Effector memory CD4-positive, alpha-beta T cell (primary cell): ENCODE measurements around the gene XRCC2.

Experiments
- DNase-seq, 3 donors: peaks; one replicate each; pipeline ENCODE4 v3.0.0-alpha.2; 2020
- H3K27ac ChIP-seq: 2 replicates; pipeline ENCODE4 v1.7.0; 2013; ENCODE audit warnings: mild to moderate bottlenecking, low read length, moderate library complexity; ENCODE audit not compliant: insufficient read depth, poor library complexity, severe bottlenecking
- H3K27me3 ChIP-seq: replicated peaks from 2 replicates; pipeline ENCODE4 v1.7.0; 2013; ENCODE audit warnings: mild to moderate bottlenecking, low read length; ENCODE audit not compliant: insufficient read depth, control insufficient read depth, poor library complexity, severe bottlenecking
- H3K36me3 ChIP-seq: 2 replicates; pipeline ENCODE4 v1.7.0; 2013; ENCODE audit warnings: mild to moderate bottlenecking, low read length, moderate library complexity; ENCODE audit not compliant: control insufficient read depth, insufficient read depth
- H3K4me1 ChIP-seq: 2 replicates; pipeline ENCODE4 v1.7.0; 2013; ENCODE audit warnings: low read length, mild to moderate bottlenecking; ENCODE audit not compliant: control insufficient read depth, insufficient read depth, poor library complexity, severe bottlenecking
- H3K4me3 ChIP-seq: 2 replicates; pipeline ENCODE4 v1.7.0; 2013; ENCODE audit warnings: low read length, low read depth, mild to moderate bottlenecking; ENCODE audit not compliant: insufficient read depth, poor library complexity, severe bottlenecking
- H3K9me3 ChIP-seq: 2 replicates; pipeline ENCODE4 v1.7.0; 2013; ENCODE audit warnings: mild to moderate bottlenecking, low read length, moderate library complexity; ENCODE audit not compliant: control insufficient read depth

XRCC2 gene

GRCh38 chr7:152619027-152619739, 56.8 kb downstream of the XRCC2 start:
- Histone ChIP-seq H3K27ac (no peak overlapping the region), H3K36me3 (no peaks in the 10 kb centered on the region), H3K27me3 (no peaks in the 10 kb centered on the region), H3K4me1 (no peaks in the 10 kb centered on the region), H3K9me3 (no peaks in the 10 kb centered on the region), H3K4me3 (no peak overlapping the region)
- no peak for DNase-seq

DNA sequence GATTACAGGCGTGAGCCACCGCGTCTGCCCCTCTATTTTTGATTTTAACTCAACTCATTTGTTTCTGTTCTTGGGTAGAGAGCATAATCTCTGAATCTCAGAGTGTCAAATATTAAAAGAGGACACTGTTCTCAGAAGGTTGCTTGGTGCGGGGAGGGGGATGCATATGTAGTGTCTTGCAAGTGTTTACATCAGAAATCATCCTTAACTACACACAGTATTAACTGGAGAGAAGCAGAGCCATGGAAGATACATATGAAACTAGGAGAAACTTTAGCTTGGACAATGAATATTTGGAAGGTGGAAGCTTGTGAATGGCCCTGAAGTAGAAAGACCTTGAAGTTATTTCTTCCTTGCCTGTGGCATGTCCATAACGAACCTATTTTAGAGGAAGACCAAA, 57.5 kb downstream of the XRCC2 start:
- Histone ChIP-seq H3K27ac (no peak overlapping the region), H3K9me3 (no peaks in the 10 kb centered on the region), H3K36me3 (no peaks in the 10 kb centered on the region), H3K27me3 (no peaks in the 10 kb centered on the region), H3K4me3 (no peak overlapping the region), H3K4me1 (no peaks in the 10 kb centered on the region)
- DNase-seq: no peak

DNA sequence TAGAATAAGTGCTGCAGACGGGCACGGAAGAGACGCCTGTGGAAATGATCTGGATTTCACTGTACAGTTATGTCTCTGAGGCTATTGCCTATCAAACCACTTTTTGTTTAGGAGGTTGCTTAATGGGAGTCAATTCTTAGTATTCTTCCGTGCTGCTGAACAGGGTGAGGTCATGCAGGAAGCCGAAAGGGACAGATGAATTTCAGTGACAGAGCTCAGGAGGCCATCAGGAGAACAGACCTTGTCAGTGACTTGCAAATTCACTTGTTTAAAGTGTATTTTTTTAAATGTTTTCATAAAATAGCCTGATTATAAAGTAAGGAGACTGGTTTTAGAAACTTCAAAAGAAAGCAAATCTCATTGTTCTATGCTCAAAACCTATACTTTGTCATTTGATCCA, 58.9 kb downstream of the XRCC2 start:
- no peak for DNase-seq
- no peaks in the 10 kb centered on the region for H3K36me3 ChIP-seq
- no peaks in the 10 kb centered on the region for H3K4me1 ChIP-seq
- H3K27me3 ChIP-seq: no peaks in the 10 kb centered on the region
- no peak overlapping the region for H3K4me3 ChIP-seq
- no peaks in the 10 kb centered on the region for H3K9me3 ChIP-seq
- H3K27ac ChIP-seq: no peak overlapping the region

DNA sequence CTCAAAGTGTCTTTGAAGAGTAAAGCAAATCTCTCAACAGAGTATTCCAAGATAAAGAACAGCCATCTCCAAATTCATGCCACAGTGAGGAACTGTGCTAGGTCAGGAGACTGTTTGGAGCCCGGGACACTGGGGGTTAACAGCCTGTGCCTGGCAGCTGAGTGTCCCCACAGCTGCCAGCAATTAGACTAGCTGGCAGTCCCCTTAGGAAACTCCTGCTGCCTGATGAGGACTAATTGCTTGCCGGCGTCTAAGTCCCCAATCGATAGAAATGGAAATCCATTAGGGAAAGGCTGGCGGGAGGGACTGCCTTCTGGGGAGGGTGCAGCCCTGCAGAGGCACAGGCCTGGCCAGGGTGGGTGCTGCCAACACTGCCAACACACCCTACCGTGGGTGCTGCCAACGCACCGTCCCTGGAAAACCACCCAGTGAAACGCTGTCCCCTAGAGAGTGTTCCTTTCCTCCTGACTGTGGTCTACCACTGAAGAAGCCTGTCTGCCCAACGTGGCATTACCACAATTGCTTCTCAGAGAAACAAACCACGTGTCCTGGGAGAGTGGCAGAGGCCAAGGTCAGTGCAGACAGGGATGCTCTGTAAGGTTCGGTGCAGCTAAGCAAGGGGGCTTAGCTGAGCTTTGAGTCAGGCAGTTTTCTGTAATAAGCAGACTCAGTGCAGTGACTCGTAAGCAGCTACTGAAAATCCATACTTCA, 60.8 kb downstream of the XRCC2 start:
- no peaks in the 10 kb centered on the region for H3K4me1 ChIP-seq
- no peak overlapping the region for H3K27ac ChIP-seq
- no peaks in the 10 kb centered on the region for H3K9me3 ChIP-seq
- H3K36me3 ChIP-seq: no peaks in the 10 kb centered on the region
- no peaks in the 10 kb centered on the region for H3K27me3 ChIP-seq
- DNase-seq: no peak
- no peak overlapping the region for H3K4me3 ChIP-seq

DNA sequence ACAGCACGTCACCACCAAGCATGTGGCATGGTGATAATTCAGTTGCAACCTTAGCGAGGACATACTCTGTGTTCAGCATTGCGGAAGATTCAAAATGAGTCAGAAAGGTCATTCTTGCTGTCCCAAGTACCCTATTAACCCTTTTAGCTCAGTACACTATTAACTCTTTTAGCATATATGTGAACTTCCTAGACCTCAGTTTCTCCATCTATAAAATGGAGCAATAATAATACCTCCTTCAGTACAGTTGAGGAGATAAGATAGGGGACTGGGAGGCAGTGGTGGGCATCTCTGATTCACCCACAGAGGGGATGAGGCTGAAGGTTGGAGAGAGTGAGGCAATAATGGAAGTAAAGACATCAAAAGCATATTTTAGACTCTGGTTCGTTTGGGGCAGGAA, 67.3 kb downstream of the XRCC2 start:
- DNase-seq: no peak
- no peaks in the 10 kb centered on the region for H3K36me3 ChIP-seq
- H3K27ac ChIP-seq: no peak overlapping the region
- H3K27me3 ChIP-seq: no peaks in the 10 kb centered on the region
- no peaks in the 10 kb centered on the region for H3K9me3 ChIP-seq
- H3K4me1 ChIP-seq: no peaks in the 10 kb centered on the region
- no peak overlapping the region for H3K4me3 ChIP-seq

DNA sequence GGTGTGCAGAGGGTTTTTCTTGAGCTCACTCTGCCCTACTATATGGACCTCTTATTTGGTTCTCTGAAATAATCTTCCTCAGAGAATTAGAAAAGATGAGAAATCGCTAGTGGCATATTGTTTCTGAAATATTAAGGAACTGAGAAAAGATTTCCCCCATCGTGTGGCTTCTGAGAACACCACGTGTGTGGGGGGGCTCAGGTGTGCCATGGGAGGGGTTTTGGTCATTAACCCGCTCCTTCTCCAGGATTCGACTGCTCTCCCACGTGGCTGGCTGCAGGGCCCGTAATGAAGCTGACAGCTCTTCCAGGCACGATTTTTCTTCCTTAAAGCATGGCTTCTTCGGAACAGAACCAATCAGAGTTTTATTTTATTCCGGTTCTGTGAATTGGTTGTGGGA, 67.7 kb downstream of the XRCC2 start:
- DNase-seq: no peak
- no peaks in the 10 kb centered on the region for H3K4me1 ChIP-seq
- no peak overlapping the region for H3K27ac ChIP-seq
- no peak overlapping the region for H3K4me3 ChIP-seq
- no peaks in the 10 kb centered on the region for H3K9me3 ChIP-seq
- H3K36me3 ChIP-seq: no peaks in the 10 kb centered on the region
- H3K27me3 ChIP-seq: no peaks in the 10 kb centered on the region

DNA sequence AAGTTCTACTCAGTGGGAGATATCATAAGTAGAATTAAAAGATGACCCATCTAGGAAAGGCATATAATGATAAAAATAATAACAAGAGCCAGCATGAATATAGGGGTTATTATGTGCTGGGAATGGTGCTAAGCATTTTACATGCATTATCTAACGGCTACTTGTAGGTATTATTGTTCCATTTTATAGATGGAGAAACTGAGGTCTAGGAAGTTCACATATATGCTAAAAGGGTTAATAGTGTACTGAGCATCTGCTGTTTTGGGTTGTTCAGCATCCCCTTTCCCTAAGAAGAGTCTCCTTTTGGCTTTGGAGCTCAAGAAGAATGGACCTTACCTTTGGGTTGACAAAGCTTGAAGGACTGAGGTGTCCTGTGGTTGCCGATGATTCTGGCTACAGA, 68.9 kb downstream of the XRCC2 start:
- no peaks in the 10 kb centered on the region for H3K4me1 ChIP-seq
- H3K27me3 ChIP-seq: no peaks in the 10 kb centered on the region
- no peak overlapping the region for H3K4me3 ChIP-seq
- DNase-seq: no peak
- no peaks in the 10 kb centered on the region for H3K9me3 ChIP-seq
- no peaks in the 10 kb centered on the region for H3K36me3 ChIP-seq
- no peak overlapping the region for H3K27ac ChIP-seq

- no peak for DNase-seq
- Histone ChIP-seq H3K4me3 (no peak overlapping the region), H3K9me3 (no peaks in the 10 kb centered on the region), H3K4me1 (no peaks in the 10 kb centered on the region), H3K27me3 (no peaks in the 10 kb centered on the region), H3K27ac (no peak overlapping the region), H3K36me3 (no peaks in the 10 kb centered on the region)
Observed at GRCh38 chr7:152602962-152603361, 73.0 kb downstream of the XRCC2 start.

GRCh38 chr7:152601305-152601798, 74.6 kb downstream of the XRCC2 start:
- no peaks in the 10 kb centered on the region for H3K36me3 ChIP-seq
- H3K27ac ChIP-seq: no peak overlapping the region
- no peaks in the 10 kb centered on the region for H3K27me3 ChIP-seq
- no peaks in the 10 kb centered on the region for H3K9me3 ChIP-seq
- no peak overlapping the region for H3K4me3 ChIP-seq
- no peaks in the 10 kb centered on the region for H3K4me1 ChIP-seq
- DNase-seq: no peak

- Histone ChIP-seq H3K36me3 (no peaks in the 10 kb centered on the region), H3K27me3 (no peaks in the 10 kb centered on the region), H3K4me1 (no peaks in the 10 kb centered on the region), H3K4me3 (no peak overlapping the region), H3K27ac (no peak overlapping the region), H3K9me3 (no peaks in the 10 kb centered on the region)
- no peak for DNase-seq
Observed at GRCh38 chr7:152600266-152600665, 75.7 kb downstream of the XRCC2 start.
